RPMI8226 (cell line): Measurements from ENCODE around the gene MMP23B.
"Not testable (repeated sequence)": the region's sequence is repeated elsewhere in the genome, so short reads cannot be mapped to it uniquely, and the experiment has no call there.

Experiments
- DNase-seq: peaks from one replicate; pipeline ENCODE4 v3.0.0-alpha.2; 2015

MMP23B gene

GRCh38 chr1:1671365-1672119 is 39.6 kb downstream of the MMP23B start:
- DNase-seq, result no peak

GRCh38 chr1:1672181-1672965 is 40.4 kb downstream of the MMP23B start:
- DNase-seq, result no peak

GRCh38 chr1:1674806-1675205 is 42.8 kb downstream of the MMP23B start:
- not testable (repeated sequence) for DNase-seq

- DNase-seq, result not testable (repeated sequence)
These were observed 43.2 kb downstream of the MMP23B start for GRCh38 chr1:1675218-1675617.

GRCh38 chr1:1676087-1676486 is 44.1 kb downstream of the MMP23B start:
- DNase-seq, result not testable (repeated sequence)

GRCh38 chr1:1677718-1678580 is 46.0 kb downstream of the MMP23B start:
- peak; percentile 83 for DNase-seq

- peak; percentile 89 for DNase-seq
These were observed 46.8 kb downstream of the MMP23B start for GRCh38 chr1:1678581-1679380.

- no peak for DNase-seq
These were observed 48.3 kb downstream of the MMP23B start for GRCh38 chr1:1680031-1680911.

GRCh38 chr1:1680912-1681273 is 48.9 kb downstream of the MMP23B start:
- DNase-seq, result no peak

- DNase-seq, result no peak
These were observed 51.3 kb downstream of the MMP23B start for GRCh38 chr1:1683104-1683905.
